GM11168 (cell line): Measurements from ENCODE around the gene UVRAG.
"Not testable (repeated sequence)": the region's sequence is repeated elsewhere in the genome, so short reads cannot be mapped to it uniquely, and the experiment has no call there.

Experiments used
- in situ Hi-C: fragments of 300-500 bp; cut with MboI; formaldehyde crosslinking; loops from one replicate; pipeline ENCODE4 v1.12.0; 2022; ENCODE audit warnings: low sequenced_read_pairs; ENCODE audit not compliant: unreplicated experiment

UVRAG gene

GRCh38 chr11:75834728-75835127, 19.7 kb downstream of the UVRAG start:
- in situ Hi-C loops, result no loop called here

- in situ Hi-C loops, result no loop called here
Measured at GRCh38 chr11:75836417-75836816, 21.4 kb downstream of the UVRAG start.

GRCh38 chr11:75839851-75840250, 24.8 kb downstream of the UVRAG start:
- in situ Hi-C loops, result no loop called here

- in situ Hi-C loops, result no loop called here
Measured at GRCh38 chr11:75840522-75840921, 25.5 kb downstream of the UVRAG start.

- in situ Hi-C loops, result no loop called here
Measured at GRCh38 chr11:75841739-75842138, 26.7 kb downstream of the UVRAG start.

- in situ Hi-C loops, result no loop called here
Measured at GRCh38 chr11:75845324-75845723, 30.3 kb downstream of the UVRAG start.

GRCh38 chr11:75849894-75850293, 34.9 kb downstream of the UVRAG start:
- in situ Hi-C loops, result no loop called here

GRCh38 chr11:75850787-75851186, 35.8 kb downstream of the UVRAG start:
- in situ Hi-C loops, result no loop called here

- in situ Hi-C loops, result no loop called here
Measured at GRCh38 chr11:75851203-75851602, 36.2 kb downstream of the UVRAG start.

GRCh38 chr11:75852406-75853017, 37.5 kb downstream of the UVRAG start:
- in situ Hi-C loops, result no loop called here

- in situ Hi-C loops, result not testable (repeated sequence)
Measured at GRCh38 chr11:75853563-75853962, 38.6 kb downstream of the UVRAG start.

- in situ Hi-C loops, result no loop called here
Measured at GRCh38 chr11:75853971-75854370, 39.0 kb downstream of the UVRAG start.

- in situ Hi-C loops, result no loop called here
Measured at GRCh38 chr11:75855206-75855605, 40.2 kb downstream of the UVRAG start.

GRCh38 chr11:75856912-75857311, 41.9 kb downstream of the UVRAG start:
- in situ Hi-C loops, result no loop called here

- in situ Hi-C loops, result no loop called here
Measured at GRCh38 chr11:75858042-75858441, 43.0 kb downstream of the UVRAG start.

GRCh38 chr11:75858613-75859012, 43.6 kb downstream of the UVRAG start:
- in situ Hi-C loops, result no loop called here

- in situ Hi-C loops, result no loop called here
Measured at GRCh38 chr11:75859614-75860013, 44.6 kb downstream of the UVRAG start.

GRCh38 chr11:75862437-75862836, 47.4 kb downstream of the UVRAG start:
- in situ Hi-C loops, result no loop called here

GRCh38 chr11:75867778-75868374, 52.9 kb downstream of the UVRAG start:
- in situ Hi-C loops, result loop anchor here (5.0 kb wide), 1 partner anchor 56 kb away; no protein-coding TSS in a partner anchor

- in situ Hi-C loops, result loop anchor here (5.0 kb wide), 1 partner anchor 57 kb away; no protein-coding TSS in a partner anchor
Measured at GRCh38 chr11:75868990-75869389, 54.0 kb downstream of the UVRAG start.

GRCh38 chr11:75869661-75870455, 54.8 kb downstream of the UVRAG start:
- in situ Hi-C loops, result loop anchor here (5.0 kb wide), 1 partner anchor 58 kb away; no protein-coding TSS in a partner anchor
